ENCODE results near the gene AGBL5.

The AGBL5 gene

DNA sequence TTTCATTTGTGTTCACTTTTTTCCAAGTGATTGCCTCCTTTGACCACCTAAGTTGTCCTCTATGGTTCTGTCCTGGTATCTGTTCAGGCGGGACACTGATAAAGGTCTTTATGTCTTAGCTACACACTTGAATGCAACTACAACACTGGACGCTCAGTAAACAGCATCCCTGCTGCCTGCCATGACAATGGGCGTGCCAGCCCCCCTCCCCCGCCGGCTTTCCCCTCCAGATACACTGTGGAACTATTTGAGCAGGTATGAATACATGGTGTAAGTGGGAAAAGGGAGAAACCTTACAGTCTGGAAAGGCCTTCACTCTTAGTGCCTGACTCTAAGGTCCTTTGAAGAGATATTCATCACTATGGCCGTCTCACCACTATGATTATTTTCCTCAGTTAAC lies 5.7 kb downstream of the AGBL5 start:
- Histone ChIP-seq H3K9me3 (ENCODE audit: control insufficient read depth in 2 of 2, low read length in 2 of 2) (no peaks in the 10 kb centered on the region), H3K27ac (ENCODE audit: low read length) (no peak overlapping the region), H3K4me1 (ENCODE audit: control insufficient read depth, insufficient read depth, low read length) (peaks cover 3% of the 10 kb centered on the region), H3K9ac (ENCODE audit: low read length in 2 of 2) (no peak overlapping the region), H3K27me3 (ENCODE audit: control insufficient read depth in 1 of 2, insufficient read depth in 2 of 2, low read length in 2 of 2) (no peaks in the 10 kb centered on the region), H3K4me3 (ENCODE audit: low read length in 2 of 2) (no peak overlapping the region), H3K36me3 (ENCODE audit: control insufficient read depth in 2 of 2, insufficient read depth in 2 of 2, low read length in 2 of 2) (peaks cover 41 to 48% of the 10 kb centered on the region in 2 donors)

DNA sequence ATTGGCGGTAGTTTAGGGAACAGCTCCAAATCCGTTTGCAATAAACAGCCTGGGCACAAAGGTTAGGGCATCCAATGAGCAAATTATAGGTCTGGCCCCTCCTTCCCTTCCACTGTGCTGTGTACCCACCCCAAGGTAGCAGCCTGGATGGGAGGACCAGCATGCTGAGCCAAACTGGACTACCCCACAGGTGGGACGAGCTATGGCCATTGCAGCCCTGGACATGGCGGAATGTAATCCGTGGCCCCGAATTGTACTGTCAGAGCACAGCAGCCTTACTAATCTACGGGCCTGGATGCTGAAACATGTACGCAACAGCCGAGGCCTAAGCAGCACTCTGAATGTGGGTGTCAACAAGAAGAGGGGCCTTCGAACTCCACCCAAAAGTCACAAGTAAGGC lies 6.7 kb downstream of the AGBL5 start:
- H3K4me1 ChIP-seq (ENCODE audit: control insufficient read depth, insufficient read depth, low read length) = no peaks in the 10 kb centered on the region
- no peaks in the 10 kb centered on the region for H3K27me3 ChIP-seq (ENCODE audit: control insufficient read depth in 1 of 2, insufficient read depth in 2 of 2, low read length in 2 of 2)
- peak overlapping the region in 1 of 2 donors; percentile 5 for H3K9ac ChIP-seq (ENCODE audit: low read length in 2 of 2)
- H3K36me3 ChIP-seq (ENCODE audit: control insufficient read depth in 2 of 2, insufficient read depth in 2 of 2, low read length in 2 of 2) = peaks cover 41 to 53% of the 10 kb centered on the region in 2 donors
- no peak overlapping the region for H3K27ac ChIP-seq (ENCODE audit: low read length)
- H3K9me3 ChIP-seq (ENCODE audit: control insufficient read depth in 2 of 2, low read length in 2 of 2) = no peaks in the 10 kb centered on the region
- no peak overlapping the region for H3K4me3 ChIP-seq (ENCODE audit: low read length in 2 of 2)

DNA sequence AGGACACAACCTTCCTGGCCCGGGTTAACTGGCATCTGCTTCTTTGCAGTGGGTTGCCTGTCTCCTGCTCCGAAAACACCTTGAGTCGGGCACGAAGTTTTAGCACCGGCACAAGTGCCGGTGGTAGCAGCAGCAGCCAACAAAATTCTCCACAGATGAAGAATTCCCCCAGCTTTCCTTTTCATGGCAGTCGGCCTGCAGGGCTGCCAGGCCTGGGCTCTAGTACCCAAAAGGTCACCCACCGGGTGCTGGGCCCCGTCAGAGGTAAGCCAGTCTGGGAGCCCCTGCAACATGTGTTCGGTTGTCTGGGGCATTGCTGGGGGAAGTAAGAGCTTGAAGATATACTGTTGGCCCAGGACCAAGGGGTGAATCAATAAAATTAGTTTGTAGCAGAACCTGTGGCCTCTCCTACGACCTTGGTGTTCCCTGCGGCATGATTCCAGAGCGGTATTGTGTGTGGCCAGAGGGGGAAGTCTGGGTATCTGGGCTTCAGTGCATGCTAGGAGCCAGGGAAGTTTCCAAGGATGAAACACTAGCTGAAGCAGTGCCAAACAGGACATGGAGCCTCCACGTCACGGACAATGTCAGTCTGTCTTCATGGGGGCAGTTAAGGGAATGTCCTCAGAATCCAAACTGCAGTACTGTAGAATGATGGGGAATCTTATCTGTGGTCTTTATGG lies 7.8 kb downstream of the AGBL5 start:
- peaks cover 4% of the 10 kb centered on the region for H3K4me1 ChIP-seq (ENCODE audit: control insufficient read depth, insufficient read depth, low read length)

GRCh38 chr2:27060323-27060722 lies 8.9 kb downstream of the AGBL5 start:
- peaks cover 26 to 42% of the 10 kb centered on the region in 2 donors for H3K36me3 ChIP-seq (ENCODE audit: control insufficient read depth in 2 of 2, insufficient read depth in 2 of 2, low read length in 2 of 2)
- no peak overlapping the region for H3K27ac ChIP-seq (ENCODE audit: low read length)
- no peaks in the 10 kb centered on the region for H3K9me3 ChIP-seq (ENCODE audit: control insufficient read depth in 2 of 2, low read length in 2 of 2)
- no peaks in the 10 kb centered on the region for H3K27me3 ChIP-seq (ENCODE audit: control insufficient read depth in 1 of 2, insufficient read depth in 2 of 2, low read length in 2 of 2)
- peaks cover 4% of the 10 kb centered on the region for H3K4me1 ChIP-seq (ENCODE audit: control insufficient read depth, insufficient read depth, low read length)
- H3K4me3 ChIP-seq (ENCODE audit: low read length in 2 of 2) = no peak overlapping the region
- H3K9ac ChIP-seq (ENCODE audit: low read length in 2 of 2) = no peak overlapping the region

More for the DNA sequence above, 7.8 kb downstream of the AGBL5 start:
- Histone ChIP-seq H3K27ac (ENCODE audit: low read length) (no peak overlapping the region), H3K36me3 (ENCODE audit: control insufficient read depth in 2 of 2, insufficient read depth in 2 of 2, low read length in 2 of 2) (peaks cover 36 to 49% of the 10 kb centered on the region in 2 donors), H3K9me3 (ENCODE audit: control insufficient read depth in 2 of 2, low read length in 2 of 2) (no peaks in the 10 kb centered on the region), H3K4me3 (ENCODE audit: low read length in 2 of 2) (no peak overlapping the region), H3K27me3 (ENCODE audit: control insufficient read depth in 1 of 2, insufficient read depth in 2 of 2, low read length in 2 of 2) (no peaks in the 10 kb centered on the region), H3K9ac (ENCODE audit: low read length in 2 of 2) (no peak overlapping the region)

DNA sequence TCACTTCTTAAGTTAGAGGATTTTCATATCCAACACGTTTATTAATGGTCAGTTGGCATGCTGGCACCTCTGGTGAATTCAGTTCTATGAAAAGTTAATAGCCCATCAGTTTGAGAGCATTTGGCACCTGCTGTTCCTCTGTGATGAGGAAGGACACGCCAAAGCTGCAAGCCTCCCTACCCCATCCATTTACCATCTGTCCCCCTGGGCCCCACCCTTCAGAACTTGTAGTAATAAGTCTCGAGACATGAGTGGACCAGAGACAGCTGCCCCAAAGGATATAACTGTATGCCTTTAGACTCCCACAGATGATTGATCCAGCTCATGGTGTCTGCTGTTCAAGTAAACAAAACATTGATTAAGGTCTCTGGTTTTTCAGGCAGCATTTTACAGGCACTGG lies 13.7 kb downstream of the AGBL5 start:
- H3K27me3 ChIP-seq (ENCODE audit: control insufficient read depth in 1 of 2, insufficient read depth in 2 of 2, low read length in 2 of 2) = no peaks in the 10 kb centered on the region
- H3K4me1 ChIP-seq (ENCODE audit: control insufficient read depth, insufficient read depth, low read length) = peaks cover 25% of the 10 kb centered on the region
- H3K9ac ChIP-seq (ENCODE audit: low read length in 2 of 2) = no peak overlapping the region
- H3K9me3 ChIP-seq (ENCODE audit: control insufficient read depth in 2 of 2, low read length in 2 of 2) = no peaks in the 10 kb centered on the region
- H3K36me3 ChIP-seq (ENCODE audit: control insufficient read depth in 2 of 2, insufficient read depth in 2 of 2, low read length in 2 of 2) = peaks cover 21 to 40% of the 10 kb centered on the region in 2 donors
- no peak overlapping the region for H3K27ac ChIP-seq (ENCODE audit: low read length)
- H3K4me3 ChIP-seq (ENCODE audit: low read length in 2 of 2) = no peak overlapping the region

DNA sequence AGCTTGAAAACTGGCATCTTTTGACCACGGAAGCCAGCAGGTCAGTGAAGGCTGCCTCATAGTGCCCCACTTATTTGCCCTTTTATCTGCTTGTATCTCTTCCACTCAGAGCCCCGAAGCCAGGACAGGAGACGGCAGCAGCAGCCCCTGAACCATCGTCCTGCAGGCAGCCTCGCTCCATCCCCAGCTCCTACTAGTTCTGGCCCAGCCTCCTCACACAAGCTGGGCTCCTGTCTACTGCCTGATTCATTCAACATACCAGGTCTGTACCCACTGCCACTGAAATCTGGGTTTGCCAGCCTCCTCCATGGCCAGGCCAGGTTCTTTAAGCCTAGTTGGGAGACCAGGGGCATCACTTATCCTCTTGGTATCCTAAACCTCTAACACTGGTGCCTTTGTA lies 15.9 kb downstream of the AGBL5 start:
- no peak overlapping the region for H3K27ac ChIP-seq (ENCODE audit: low read length)
- H3K9me3 ChIP-seq (ENCODE audit: control insufficient read depth in 2 of 2, low read length in 2 of 2) = no peaks in the 10 kb centered on the region
- no peak overlapping the region for H3K4me3 ChIP-seq (ENCODE audit: low read length in 2 of 2)
- peaks cover 34% of the 10 kb centered on the region for H3K4me1 ChIP-seq (ENCODE audit: control insufficient read depth, insufficient read depth, low read length)
- no peak overlapping the region for H3K9ac ChIP-seq (ENCODE audit: low read length in 2 of 2)
- no peaks in the 10 kb centered on the region for H3K27me3 ChIP-seq (ENCODE audit: control insufficient read depth in 1 of 2, insufficient read depth in 2 of 2, low read length in 2 of 2)
- peaks cover 19 to 35% of the 10 kb centered on the region in 2 donors for H3K36me3 ChIP-seq (ENCODE audit: control insufficient read depth in 2 of 2, insufficient read depth in 2 of 2, low read length in 2 of 2)

GRCh38 chr2:27069436-27069835 lies 18.0 kb downstream of the AGBL5 start:
- Histone ChIP-seq H3K9ac (ENCODE audit: low read length in 2 of 2) (peak overlapping the region in 1 of 2 donors; percentile 47), H3K27ac (ENCODE audit: low read length) (peak overlapping the region; percentile 6), H3K4me1 (ENCODE audit: control insufficient read depth, insufficient read depth, low read length) (peaks cover 51% of the 10 kb centered on the region), H3K4me3 (ENCODE audit: low read length in 2 of 2) (no peak overlapping the region), H3K36me3 (ENCODE audit: control insufficient read depth in 2 of 2, insufficient read depth in 2 of 2, low read length in 2 of 2) (peaks cover 19 to 28% of the 10 kb centered on the region in 2 donors), H3K27me3 (ENCODE audit: control insufficient read depth in 1 of 2, insufficient read depth in 2 of 2, low read length in 2 of 2) (no peaks in the 10 kb centered on the region), H3K9me3 (ENCODE audit: control insufficient read depth in 2 of 2, low read length in 2 of 2) (no peaks in the 10 kb centered on the region)

- H3K27me3 ChIP-seq (ENCODE audit: control insufficient read depth in 1 of 2, insufficient read depth in 2 of 2, low read length in 2 of 2) = no peaks in the 10 kb centered on the region
- H3K4me1 ChIP-seq (ENCODE audit: control insufficient read depth, insufficient read depth, low read length) = peaks cover 57% of the 10 kb centered on the region
- H3K4me3 ChIP-seq (ENCODE audit: low read length in 2 of 2) = peak overlapping the region; percentile 94 to 99
- peak overlapping the region; percentile 47 to 96 for H3K9ac ChIP-seq (ENCODE audit: low read length in 2 of 2)
- H3K27ac ChIP-seq (ENCODE audit: low read length) = peak overlapping the region; percentile 6
- peaks cover 19 to 27% of the 10 kb centered on the region in 2 donors for H3K36me3 ChIP-seq (ENCODE audit: control insufficient read depth in 2 of 2, insufficient read depth in 2 of 2, low read length in 2 of 2)
- no peaks in the 10 kb centered on the region for H3K9me3 ChIP-seq (ENCODE audit: control insufficient read depth in 2 of 2, low read length in 2 of 2)
Observed at GRCh38 chr2:27069961-27070618, 18.6 kb downstream of the AGBL5 start.

DNA sequence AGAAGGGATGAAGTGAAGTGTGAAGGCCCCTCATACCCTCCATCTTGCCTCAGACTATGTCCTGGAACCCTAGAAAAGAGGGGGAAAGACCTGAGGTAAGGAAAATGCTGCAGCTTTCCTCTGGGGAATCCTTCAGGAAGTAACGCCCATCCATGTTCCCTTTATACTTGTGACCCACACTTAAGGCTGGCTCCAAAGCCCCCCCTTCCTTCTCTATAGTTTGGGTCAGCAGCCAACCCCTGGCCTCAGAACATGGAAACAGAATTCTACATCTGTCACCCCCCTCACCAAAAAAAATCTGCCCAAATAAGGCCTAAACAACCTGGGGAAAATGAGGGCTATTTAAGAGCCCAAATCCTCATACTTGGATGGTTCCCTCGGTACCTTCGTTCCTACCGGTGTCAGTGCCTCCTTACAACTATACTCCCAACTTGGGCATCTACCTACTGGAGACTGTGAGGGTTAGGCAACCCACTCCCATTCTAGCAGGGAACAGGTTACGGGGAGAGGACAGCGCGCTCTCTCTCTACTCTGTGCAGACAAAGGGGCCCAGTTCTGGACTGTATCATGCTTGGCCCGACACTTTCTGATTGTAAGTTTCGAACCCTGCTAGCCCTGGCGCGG lies 19.3 kb downstream of the AGBL5 start:
- H3K36me3 ChIP-seq (ENCODE audit: control insufficient read depth in 2 of 2, insufficient read depth in 2 of 2, low read length in 2 of 2) = peaks cover 19 to 24% of the 10 kb centered on the region in 2 donors
- H3K27me3 ChIP-seq (ENCODE audit: control insufficient read depth in 1 of 2, insufficient read depth in 2 of 2, low read length in 2 of 2) = no peaks in the 10 kb centered on the region
- peak overlapping the region; percentile 96 for H3K9ac ChIP-seq (ENCODE audit: low read length in 2 of 2)
- peak overlapping the region; percentile 94 to 99 for H3K4me3 ChIP-seq (ENCODE audit: low read length in 2 of 2)
- H3K4me1 ChIP-seq (ENCODE audit: control insufficient read depth, insufficient read depth, low read length) = peaks cover 64% of the 10 kb centered on the region
- H3K27ac ChIP-seq (ENCODE audit: low read length) = peak overlapping the region; percentile 100
- H3K9me3 ChIP-seq (ENCODE audit: control insufficient read depth in 2 of 2, low read length in 2 of 2) = no peaks in the 10 kb centered on the region

GRCh38 chr2:27071277-27071989 lies 20.0 kb downstream of the AGBL5 start, which contains the start of gene OST4:
Gene OST4 (minus strand): TSS chr2:27071654.
- H3K27me3 ChIP-seq (ENCODE audit: control insufficient read depth in 1 of 2, insufficient read depth in 2 of 2, low read length in 2 of 2) = no peaks in the 10 kb centered on the region
- peak within 1 kb of the TSS; percentile 96 for H3K9ac ChIP-seq (ENCODE audit: low read length in 2 of 2)
- H3K4me1 ChIP-seq (ENCODE audit: control insufficient read depth, insufficient read depth, low read length) = peaks cover 70% of the 10 kb centered on the region
- peak within 1 kb of the TSS; percentile 94 to 99 for H3K4me3 ChIP-seq (ENCODE audit: low read length in 2 of 2)
- no peaks in the 10 kb centered on the region for H3K9me3 ChIP-seq (ENCODE audit: control insufficient read depth in 2 of 2, low read length in 2 of 2)
- peak within 1 kb of the TSS; percentile 100 for H3K27ac ChIP-seq (ENCODE audit: low read length)
- peaks cover 19 to 23% of the 10 kb centered on the region in 2 donors for H3K36me3 ChIP-seq (ENCODE audit: control insufficient read depth in 2 of 2, insufficient read depth in 2 of 2, low read length in 2 of 2)
